Lower leg skin (tissue), 4 donors: ENCODE measurements around the gene ARHGEF33. TPM values are rescaled to one million over a fixed set of nuclear protein-coding genes. Genes with fewer than 3 reads are reported as not detected.

ENCODE experiments used
- DNase-seq, 2 donors: peaks; one replicate each; pipeline ENCODE4 v3.0.0-alpha.2; 2019; ENCODE audit warnings: low spot score in 2 of 2
- H3K4me3 ChIP-seq: fragments of 200-600 bp; sonication (generic); 2 replicates; pipeline ENCODE4 v1.5.1; 2017; ENCODE audit warnings: mild to moderate bottlenecking, low read depth; ENCODE audit not compliant: poor library complexity, severe bottlenecking
- CTCF ChIP-seq, 3 donors: fragments of 450-650 bp; IDR thresholded peaks; one replicate each; pipeline ENCODE4 v1.5.1; 2016; ENCODE audit warnings: antibody characterized with exemption in 3 of 3, mild to moderate bottlenecking in 3 of 3, moderate library complexity in 2 of 3
- POLR2A ChIP-seq, 2 donors: fragments of 450-650 bp; IDR thresholded peaks; one replicate each; pipeline ENCODE4 v1.6.1; 2016 to 2017; ENCODE audit warnings: antibody characterized with exemption in 2 of 2, mild to moderate bottlenecking in 1 of 2, moderate library complexity in 1 of 2
- WGBS, 2 donors: methylation state at CpG; one replicate each; pipeline ENCODE4 v1.1.5; 2018; 5-methylcytosine and 5-hydroxymethylcytosine counted together
- intact Hi-C: fragments of 100-400 bp; cut with DNase I; formaldehyde crosslinking; loops from one replicate; pipeline ENCODE4 v1.15.0; 2023; ENCODE audit warnings: low total_unique reads
- total RNA-seq, 4 donors: library from RNA; depleted of rRNA; stranded (reverse); fragments of >200 nt; gene quantifications; one replicate each; pipeline ENCODE4 v1.1.0, GENCODE V29; 2016

The ARHGEF33 gene
- total RNA-seq, 4 donors from 2014 or later, result 0.13 to 1.4 (median 0.66) TPM

DNA sequence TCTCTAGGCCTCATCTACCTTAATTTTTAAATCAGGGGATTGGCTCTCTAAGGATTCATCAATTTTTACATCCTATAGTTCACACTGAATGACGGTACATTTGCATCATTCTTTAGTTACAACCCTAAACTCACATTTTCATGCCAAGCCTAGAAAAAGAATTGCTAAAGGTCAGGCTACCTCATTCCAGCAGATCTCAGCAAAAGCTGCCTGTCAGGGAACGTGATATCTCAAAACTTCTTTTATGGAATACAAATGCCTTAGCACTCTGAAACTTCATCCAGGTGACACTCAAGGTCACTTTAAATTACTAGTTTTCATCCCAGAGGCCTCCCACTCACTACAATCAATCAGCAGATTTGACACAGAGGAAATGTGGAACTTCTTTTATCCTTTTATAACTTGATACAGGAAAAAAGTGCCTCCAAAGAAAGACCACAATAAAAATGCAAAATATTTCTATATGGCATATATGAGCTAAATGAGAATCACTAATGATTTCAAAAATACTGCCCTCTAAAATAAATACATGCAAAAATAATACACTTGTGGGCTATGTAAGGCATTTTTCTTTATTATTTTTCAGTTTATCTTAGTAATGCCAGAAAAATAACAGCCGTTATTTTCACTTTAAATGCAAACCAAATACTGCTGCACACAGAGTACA lies 91.5 kb downstream of the ARHGEF33 start:
- TF ChIP-seq CTCF (IDR thresholded peaks at IDR 0.05) (no peak), POLR2A (IDR thresholded peaks at IDR 0.05) (no peak)
- no peak overlapping the region for H3K4me3 ChIP-seq
- intact Hi-C loops, result no loop called here
- DNase-seq, result no peak
- WGBS, 2 donors, result 95% methylated on average over 3 of the region's 3 CpGs

GRCh38 chr2:38981670-38982357 lies 92.1 kb downstream of the ARHGEF33 start:
- 93 to 94% methylated on average over 8 of the region's 8 CpGs for WGBS, 2 donors
- no peak overlapping the region for H3K4me3 ChIP-seq
- TF ChIP-seq POLR2A (IDR thresholded peaks at IDR 0.05) (no peak), CTCF (IDR thresholded peaks at IDR 0.05) (no peak)
- intact Hi-C loops, result no loop called here
- no peak for DNase-seq

DNA sequence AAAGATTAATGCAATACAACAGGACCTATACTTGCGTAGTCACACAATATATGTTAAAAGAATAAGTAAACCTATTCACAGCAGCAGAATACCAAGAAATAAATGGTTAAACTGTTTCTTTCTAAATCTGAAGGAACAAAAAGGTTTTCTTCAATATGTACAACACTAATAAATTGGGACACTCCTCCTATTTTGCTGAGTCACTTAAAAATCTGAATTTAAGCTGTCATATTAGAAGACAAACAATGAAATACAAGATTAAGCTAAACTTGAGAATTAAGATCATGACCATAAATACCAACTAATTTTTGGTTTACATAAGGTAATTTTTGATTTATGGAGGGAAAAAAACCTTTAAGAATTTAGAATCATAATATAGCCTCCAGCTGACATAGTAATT lies 92.8 kb downstream of the ARHGEF33 start:
- DNase-seq, result no peak
- no peak overlapping the region for H3K4me3 ChIP-seq
- no peak for TF ChIP-seq POLR2A (IDR thresholded peaks at IDR 0.05)
- TF ChIP-seq CTCF (IDR thresholded peaks at IDR 0.05), result no peak
- 100% methylated on average over 1 of the region's 1 CpG for WGBS, 2 donors
- intact Hi-C loops, result no loop called here

GRCh38 chr2:38988716-38989115 lies 99.0 kb downstream of the ARHGEF33 start:
- no peak for TF ChIP-seq CTCF (IDR thresholded peaks at IDR 0.05)
- no peak for DNase-seq
- intact Hi-C loops, result no loop called here
- no peak overlapping the region for H3K4me3 ChIP-seq
- WGBS, 2 donors, result 84 to 100% methylated on average over 1 of the region's 1 CpG

GRCh38 chr2:38991899-38992298 lies 102.2 kb downstream of the ARHGEF33 start:
- DNase-seq, result no peak
- WGBS, 2 donors, result 83 to 85% methylated on average over 2 of the region's 2 CpGs
- no peak overlapping the region for H3K4me3 ChIP-seq
- TF ChIP-seq CTCF (IDR thresholded peaks at IDR 0.05), result no peak
- no peak for TF ChIP-seq POLR2A (IDR thresholded peaks at IDR 0.05)
- intact Hi-C loops, result no loop called here
